ENCODE results near the gene APLP2. TPM values are rescaled to one million over a fixed set of nuclear protein-coding genes. Genes with fewer than 3 reads are reported as not detected.

The APLP2 gene
- total RNA-seq, 1 experiment from 2014 or later = 210 TPM

- TF ChIP-seq CEBPB (IDR thresholded peaks at IDR 0.05; ENCODE audit: low read depth) (no peak), ZNF274 (IDR thresholded peaks at IDR 0.05; ENCODE audit: low read depth, low read length) (no peak), CTCF (IDR thresholded peaks at IDR 0.05 in 2 of 3, conservative IDR thresholded peaks at IDR 0.05 in 1 of 3; ENCODE audit: borderline replicate concordance in 1 of 3, insufficient read depth in 1 of 3, low read depth in 2 of 3, low read length in 2 of 3) (no peak), ZFX (IDR thresholded peaks at IDR 0.05) (no peak), RAD21 (IDR thresholded peaks at IDR 0.05; ENCODE audit: low read depth) (no peak), POLR2AphosphoS5 (IDR thresholded peaks at IDR 0.05; ENCODE audit: low read depth, low read length) (no peak), EZH2 (IDR thresholded peaks at IDR 0.05) (no peak), SP1 (IDR thresholded peaks at IDR 0.05; ENCODE audit: low read depth) (no peak), ELF1 (IDR thresholded peaks at IDR 0.05; ENCODE audit: borderline replicate concordance, low read depth) (no peak), JUND (IDR thresholded peaks at IDR 0.05) (no peak), ATF3 (IDR thresholded peaks at IDR 0.05) (no peak), YY1 (IDR thresholded peaks at IDR 0.05; ENCODE audit: extremely low read depth, insufficient replicate concordance, low read depth, low read length) (no peak), SRF (IDR thresholded peaks at IDR 0.05; ENCODE audit: low read depth) (no peak), FOSL1 (IDR thresholded peaks at IDR 0.05; ENCODE audit: low read depth) (no peak)
- TF ChIP-seq, protein P1, sequence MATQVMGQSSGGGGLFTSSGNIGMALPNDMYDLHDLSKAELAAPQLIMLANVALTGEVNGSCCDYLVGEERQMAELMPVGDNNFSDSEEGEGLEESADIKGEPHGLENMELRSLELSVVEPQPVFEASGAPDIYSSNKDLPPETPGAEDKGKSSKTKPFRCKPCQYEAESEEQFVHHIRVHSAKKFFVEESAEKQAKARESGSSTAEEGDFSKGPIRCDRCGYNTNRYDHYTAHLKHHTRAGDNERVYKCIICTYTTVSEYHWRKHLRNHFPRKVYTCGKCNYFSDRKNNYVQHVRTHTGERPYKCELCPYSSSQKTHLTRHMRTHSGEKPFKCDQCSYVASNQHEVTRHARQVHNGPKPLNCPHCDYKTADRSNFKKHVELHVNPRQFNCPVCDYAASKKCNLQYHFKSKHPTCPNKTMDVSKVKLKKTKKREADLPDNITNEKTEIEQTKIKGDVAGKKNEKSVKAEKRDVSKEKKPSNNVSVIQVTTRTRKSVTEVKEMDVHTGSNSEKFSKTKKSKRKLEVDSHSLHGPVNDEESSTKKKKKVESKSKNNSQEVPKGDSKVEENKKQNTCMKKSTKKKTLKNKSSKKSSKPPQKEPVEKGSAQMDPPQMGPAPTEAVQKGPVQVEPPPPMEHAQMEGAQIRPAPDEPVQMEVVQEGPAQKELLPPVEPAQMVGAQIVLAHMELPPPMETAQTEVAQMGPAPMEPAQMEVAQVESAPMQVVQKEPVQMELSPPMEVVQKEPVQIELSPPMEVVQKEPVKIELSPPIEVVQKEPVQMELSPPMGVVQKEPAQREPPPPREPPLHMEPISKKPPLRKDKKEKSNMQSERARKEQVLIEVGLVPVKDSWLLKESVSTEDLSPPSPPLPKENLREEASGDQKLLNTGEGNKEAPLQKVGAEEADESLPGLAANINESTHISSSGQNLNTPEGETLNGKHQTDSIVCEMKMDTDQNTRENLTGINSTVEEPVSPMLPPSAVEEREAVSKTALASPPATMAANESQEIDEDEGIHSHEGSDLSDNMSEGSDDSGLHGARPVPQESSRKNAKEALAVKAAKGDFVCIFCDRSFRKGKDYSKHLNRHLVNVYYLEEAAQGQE (IDR thresholded peaks at IDR 0.05; ENCODE audit: low read depth) = no peak
- TF ChIP-seq, protein P2, sequence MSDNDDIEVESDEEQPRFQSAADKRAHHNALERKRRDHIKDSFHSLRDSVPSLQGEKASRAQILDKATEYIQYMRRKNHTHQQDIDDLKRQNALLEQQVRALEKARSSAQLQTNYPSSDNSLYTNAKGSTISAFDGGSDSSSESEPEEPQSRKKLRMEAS (IDR thresholded peaks at IDR 0.05) = no peak
- peak overlapping the region; percentile 81 for H3K9ac ChIP-seq (ENCODE audit: low read length)
- DNase-seq (ENCODE audit: low read depth, low spot score) (no peak), ATAC-seq (no peak)
- peaks cover 63% of the 10 kb centered on the region for H3K79me2 ChIP-seq (ENCODE audit: insufficient read depth, low read length)
- H3K27ac ChIP-seq (ENCODE audit: low read depth, low read length) = no peak overlapping the region
- no TSS peak for BruUV-seq (replicated peaks)
- H2AFZ ChIP-seq (ENCODE audit: low read depth, low read length, poor library complexity, severe bottlenecking) = no peak overlapping the region
- RAD21 ChIA-PET (ENCODE audit: low non-redundant PET in 1 of 2, low total read pairs in 2 of 2, uncharacterized antibody in 2 of 2, unreplicated experiment in 2 of 2) = no interaction called here
- H3K36me3 ChIP-seq (ENCODE audit: control insufficient read depth in 1 of 2, insufficient read depth in 2 of 2, low read length in 2 of 2) = 0 out of 4 replicates have a peak, but pooled peaks cover 0 to 5% of the 10 kb centered on the region in 2 experiments
- H3K4me3 ChIP-seq (replicated peaks in 1 of 2; ENCODE audit: low read depth in 1 of 2, low read length in 2 of 2) = no peak overlapping the region
- intact Hi-C loops (cut with micrococcal nuclease) = no loop called here
- no peaks in the 10 kb centered on the region for H3K9me2 ChIP-seq (ENCODE audit: insufficient read depth)
- POLR2A ChIA-PET = no interaction called here
- peak overlapping the region; percentile 97 for H3K4me2 ChIP-seq (ENCODE audit: low read length)
- peaks cover 42 to 85% of the 10 kb centered on the region in 2 experiments for H3K4me1 ChIP-seq (ENCODE audit: control insufficient read depth in 1 of 2, insufficient read depth in 2 of 2, low read length in 2 of 2)
- CTCF ChIA-PET = no interaction called here
- peaks cover 8% of the 10 kb centered on the region; the same call in 1 of the 2 replicates for H4K20me1 ChIP-seq (ENCODE audit: insufficient read depth)
- no peaks in the 10 kb centered on the region for H3K27me3 ChIP-seq (ENCODE audit: insufficient read depth, low read length)
- no peaks in the 10 kb centered on the region for H3K9me3 ChIP-seq (ENCODE audit: control insufficient read depth in 1 of 2, insufficient read depth in 1 of 2, low read depth in 1 of 2, low read length in 2 of 2)
Measured at GRCh38 chr11:130161441-130162145, 91.9 kb downstream of the APLP2 start.
